ENCODE results near the gene RWDD3.

The RWDD3 gene

DNA sequence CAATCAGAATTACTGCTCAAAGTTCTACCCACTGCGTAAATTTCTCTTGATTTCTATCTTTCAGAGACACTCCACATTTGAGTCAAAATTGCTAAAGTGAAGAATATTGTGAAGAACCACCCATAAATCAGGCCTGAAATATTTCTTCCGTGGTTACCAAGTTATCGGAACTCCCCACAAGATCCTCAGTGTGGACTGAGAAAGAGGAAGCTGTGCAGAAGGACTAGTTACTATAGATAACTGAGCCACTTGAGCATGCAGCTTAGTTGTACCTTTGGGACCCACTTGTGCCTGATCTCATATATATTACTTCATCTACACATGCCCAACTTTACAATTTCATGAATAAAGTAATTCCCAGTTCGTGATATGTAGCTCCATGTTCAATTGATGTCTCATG lies 18.4 kb downstream of the RWDD3 start:
- Histone ChIP-seq H3K27ac (ENCODE audit: low read depth, low read length) (no peak overlapping the region), H3K27me3 (ENCODE audit: control insufficient read depth, low read length) (no peaks in the 10 kb centered on the region), H3K4me1 (ENCODE audit: control insufficient read depth, low read length) (no peaks in the 10 kb centered on the region), H3F3A (ENCODE audit: control insufficient read depth, insufficient read depth) (no peaks in the 10 kb centered on the region), H3K9me3 (ENCODE audit: control insufficient read depth, insufficient read depth, low read length) (no peaks in the 10 kb centered on the region), H3K36me3 (ENCODE audit: control insufficient read depth, low read length) (peaks cover 7% of the 10 kb centered on the region; the same call in 1 of the 2 replicates), H4K20me1 (ENCODE audit: control insufficient read depth, insufficient read depth, low read depth, low read length) (no peaks in the 10 kb centered on the region), H3K4me3 (ENCODE audit: low read length) (no peak overlapping the region), H3K4me2 (ENCODE audit: low read length) (no peak overlapping the region), H3K9me2 (replicated peaks; ENCODE audit: control insufficient read depth, low read length) (no peaks in the 10 kb centered on the region), H3K79me2 (ENCODE audit: control insufficient read depth, low read length) (no peaks in the 10 kb centered on the region)
- TF ChIP-seq EZH2phosphoT487 (IDR thresholded peaks at IDR 0.05; ENCODE audit: borderline replicate concordance, low read length): no peak
- no peak for TF ChIP-seq CTCF (IDR thresholded peaks at IDR 0.05; ENCODE audit: low read depth, low read length, poor library complexity, severe bottlenecking)

DNA sequence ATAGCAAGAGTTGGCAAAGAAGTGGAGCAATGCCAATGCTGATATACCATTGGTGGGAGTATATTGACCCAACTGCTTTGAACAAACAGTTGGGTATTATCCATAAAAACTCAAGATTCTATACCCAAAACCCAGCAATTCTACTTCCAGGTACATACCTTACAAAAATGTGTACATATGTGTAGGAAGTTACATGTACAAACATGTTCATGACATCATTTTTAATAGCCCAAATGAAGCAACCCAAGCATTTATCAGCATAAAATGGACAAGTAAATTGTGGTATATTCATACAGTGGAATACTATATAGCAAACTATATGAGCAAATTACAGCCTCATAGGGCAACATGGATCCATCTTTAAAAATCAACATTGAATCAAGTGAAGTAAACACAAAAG lies 20.9 kb downstream of the RWDD3 start:
- TF ChIP-seq CTCF (IDR thresholded peaks at IDR 0.05; ENCODE audit: low read depth, low read length, poor library complexity, severe bottlenecking): no peak
- TF ChIP-seq EZH2phosphoT487 (IDR thresholded peaks at IDR 0.05; ENCODE audit: borderline replicate concordance, low read length): no peak
- H4K20me1 ChIP-seq (ENCODE audit: control insufficient read depth, insufficient read depth, low read depth, low read length): no peaks in the 10 kb centered on the region
- H3K4me3 ChIP-seq (ENCODE audit: low read length): no peak overlapping the region
- H3K36me3 ChIP-seq (ENCODE audit: control insufficient read depth, low read length): 0 out of 2 replicates have a peak, but pooled peaks cover 2% of the 10 kb centered on the region
- no peaks in the 10 kb centered on the region for H3K9me3 ChIP-seq (ENCODE audit: control insufficient read depth, insufficient read depth, low read length)
- no peaks in the 10 kb centered on the region for H3K79me2 ChIP-seq (ENCODE audit: control insufficient read depth, low read length)
- no peaks in the 10 kb centered on the region for H3K9me2 ChIP-seq (replicated peaks; ENCODE audit: control insufficient read depth, low read length)
- H3K27ac ChIP-seq (ENCODE audit: low read depth, low read length): no peak overlapping the region
- no peak overlapping the region for H3K4me2 ChIP-seq (ENCODE audit: low read length)
- H3K4me1 ChIP-seq (ENCODE audit: control insufficient read depth, low read length): no peaks in the 10 kb centered on the region
- H3F3A ChIP-seq (ENCODE audit: control insufficient read depth, insufficient read depth): no peaks in the 10 kb centered on the region
- H3K27me3 ChIP-seq (ENCODE audit: control insufficient read depth, low read length): no peaks in the 10 kb centered on the region

GRCh38 chr1:95255826-95256225 lies 21.8 kb downstream of the RWDD3 start:
- Histone ChIP-seq H3K9me2 (replicated peaks; ENCODE audit: control insufficient read depth, low read length) (no peaks in the 10 kb centered on the region), H3K36me3 (ENCODE audit: control insufficient read depth, low read length) (no peaks in the 10 kb centered on the region), H3F3A (ENCODE audit: control insufficient read depth, insufficient read depth) (no peaks in the 10 kb centered on the region), H3K79me2 (ENCODE audit: control insufficient read depth, low read length) (no peaks in the 10 kb centered on the region), H3K27ac (ENCODE audit: low read depth, low read length) (no peak overlapping the region), H3K9me3 (ENCODE audit: control insufficient read depth, insufficient read depth, low read length) (no peaks in the 10 kb centered on the region), H4K20me1 (ENCODE audit: control insufficient read depth, insufficient read depth, low read depth, low read length) (no peaks in the 10 kb centered on the region), H3K27me3 (ENCODE audit: control insufficient read depth, low read length) (no peaks in the 10 kb centered on the region), H3K4me3 (ENCODE audit: low read length) (no peak overlapping the region), H3K4me1 (ENCODE audit: control insufficient read depth, low read length) (no peaks in the 10 kb centered on the region), H3K4me2 (ENCODE audit: low read length) (no peak overlapping the region)
- TF ChIP-seq CTCF (IDR thresholded peaks at IDR 0.05; ENCODE audit: low read depth, low read length, poor library complexity, severe bottlenecking): no peak
- TF ChIP-seq EZH2phosphoT487 (IDR thresholded peaks at IDR 0.05; ENCODE audit: borderline replicate concordance, low read length): no peak

DNA sequence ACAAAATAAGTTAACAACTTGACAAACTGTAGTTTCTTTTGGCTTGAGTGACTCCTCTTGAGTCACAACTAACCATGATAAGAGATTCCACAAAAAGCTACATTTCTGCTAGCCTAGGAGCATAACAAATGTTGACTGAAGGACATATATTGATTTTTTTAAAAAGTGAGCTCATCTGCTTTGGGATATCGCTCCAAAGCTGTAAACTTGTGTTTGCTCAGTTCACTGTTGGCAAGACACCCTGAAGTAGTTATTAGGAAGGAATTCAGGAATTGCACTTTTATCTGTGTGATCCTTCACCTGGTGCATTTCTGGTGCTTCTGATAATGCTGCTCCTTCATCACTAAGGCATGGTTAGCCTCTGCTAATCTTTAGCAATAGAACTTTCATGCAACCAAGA lies 23.7 kb downstream of the RWDD3 start:
- Histone ChIP-seq H3F3A (ENCODE audit: control insufficient read depth, insufficient read depth) (no peaks in the 10 kb centered on the region), H3K9me2 (replicated peaks; ENCODE audit: control insufficient read depth, low read length) (no peaks in the 10 kb centered on the region), H3K4me2 (ENCODE audit: low read length) (no peak overlapping the region), H3K9me3 (ENCODE audit: control insufficient read depth, insufficient read depth, low read length) (no peaks in the 10 kb centered on the region), H3K79me2 (ENCODE audit: control insufficient read depth, low read length) (no peaks in the 10 kb centered on the region), H4K20me1 (ENCODE audit: control insufficient read depth, insufficient read depth, low read depth, low read length) (no peaks in the 10 kb centered on the region), H3K27ac (ENCODE audit: low read depth, low read length) (no peak overlapping the region), H3K36me3 (ENCODE audit: control insufficient read depth, low read length) (no peaks in the 10 kb centered on the region), H3K27me3 (ENCODE audit: control insufficient read depth, low read length) (no peaks in the 10 kb centered on the region), H3K4me1 (ENCODE audit: control insufficient read depth, low read length) (no peaks in the 10 kb centered on the region), H3K4me3 (ENCODE audit: low read length) (no peak overlapping the region)
- TF ChIP-seq EZH2phosphoT487 (IDR thresholded peaks at IDR 0.05; ENCODE audit: borderline replicate concordance, low read length) (no peak), CTCF (IDR thresholded peaks at IDR 0.05; ENCODE audit: low read depth, low read length, poor library complexity, severe bottlenecking) (no peak)

Data from DOHH2 (cell line).